HEK293T (cell line): ENCODE results near the gene ARFRP1.

Experiments
- FOXK2 ChIP-seq: fragments of 450-650 bp; IDR thresholded peaks from 2 replicates; pipeline ENCODE4 v1.6.1; 2016; ENCODE audit warnings: mild to moderate bottlenecking
- HDGF ChIP-seq: fragments of 450-650 bp; IDR thresholded peaks from 2 replicates; pipeline ENCODE4 v1.6.1; 2017; ENCODE audit warnings: antibody characterized with exemption, borderline replicate concordance
- L3MBTL2 ChIP-seq: fragments of 450-650 bp; conservative IDR thresholded peaks from 2 replicates; pipeline ENCODE4 v1.6.1; 2016; ENCODE audit warnings: mild to moderate bottlenecking
- NFRKB ChIP-seq: fragments of 450-650 bp; IDR thresholded peaks from 2 replicates; pipeline ENCODE4 v1.6.1; 2016; ENCODE audit warnings: mild to moderate bottlenecking, moderate library complexity
- TARDBP ChIP-seq: fragments of 450-650 bp; IDR thresholded peaks from 2 replicates; pipeline ENCODE4 v1.6.1; 2016

GRCh38 chr20:63700199-63701050, 7.4 kb downstream of the ARFRP1 start:
- TF ChIP-seq NFRKB (no peak), HDGF (no peak), TARDBP (no peak), FOXK2 (no peak), L3MBTL2 (no peak)
